SHP77 treated with DMSO at 0.1 percent for 48 hours (cell line): ENCODE measurements around the gene SLC29A1.
"Not testable (repeated sequence)": the region's sequence is repeated elsewhere in the genome, so short reads cannot be mapped to it uniquely, and the experiment has no call there.

Experiments
- DNase-seq: peaks from one replicate; lab custom pipeline; 2025; lab: John Stamatoyannopoulos, UW

SLC29A1 gene

DNA sequence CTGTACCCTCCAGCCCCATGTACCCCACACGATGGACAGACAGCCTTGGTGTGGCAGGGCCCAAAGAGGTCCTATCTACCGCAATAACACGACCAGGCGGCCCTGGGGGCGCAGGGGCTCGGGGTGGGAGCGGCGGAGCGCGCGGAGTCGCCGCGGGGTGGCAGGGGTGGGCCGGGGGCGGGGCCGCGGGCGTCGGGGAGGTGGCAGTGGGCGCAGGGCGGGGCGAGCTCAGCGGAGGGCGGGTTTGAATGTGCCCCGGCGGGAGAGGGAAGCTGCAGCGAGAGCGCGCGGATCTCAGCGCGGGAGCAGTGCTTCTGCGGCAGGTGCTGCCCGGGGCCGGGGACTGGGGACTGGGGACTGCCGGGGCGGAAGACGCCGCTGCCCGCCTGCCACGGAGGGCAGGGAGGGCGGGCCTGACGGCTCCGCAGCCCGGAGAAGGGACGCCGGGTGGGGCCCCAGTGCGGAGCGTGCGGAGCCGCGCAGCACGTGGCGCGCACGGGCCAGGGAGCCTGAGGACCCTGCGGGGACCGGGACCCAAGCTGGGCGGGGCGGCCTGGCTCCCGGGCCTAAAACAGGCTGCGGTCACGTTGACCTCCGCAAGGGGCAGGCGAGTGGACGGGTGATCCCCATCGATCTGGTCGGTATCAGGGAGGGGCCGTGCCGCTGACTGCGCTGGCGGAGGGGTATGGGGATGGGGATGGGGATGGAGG, at the start of gene SLC29A1:
SLC29A1 (plus strand) TSS at position 277 of the 710 bp plus-strand sequence. CDS start 3,719 bp downstream, outside the sequence.
- peak; percentile 49 for DNase-seq

DNA sequence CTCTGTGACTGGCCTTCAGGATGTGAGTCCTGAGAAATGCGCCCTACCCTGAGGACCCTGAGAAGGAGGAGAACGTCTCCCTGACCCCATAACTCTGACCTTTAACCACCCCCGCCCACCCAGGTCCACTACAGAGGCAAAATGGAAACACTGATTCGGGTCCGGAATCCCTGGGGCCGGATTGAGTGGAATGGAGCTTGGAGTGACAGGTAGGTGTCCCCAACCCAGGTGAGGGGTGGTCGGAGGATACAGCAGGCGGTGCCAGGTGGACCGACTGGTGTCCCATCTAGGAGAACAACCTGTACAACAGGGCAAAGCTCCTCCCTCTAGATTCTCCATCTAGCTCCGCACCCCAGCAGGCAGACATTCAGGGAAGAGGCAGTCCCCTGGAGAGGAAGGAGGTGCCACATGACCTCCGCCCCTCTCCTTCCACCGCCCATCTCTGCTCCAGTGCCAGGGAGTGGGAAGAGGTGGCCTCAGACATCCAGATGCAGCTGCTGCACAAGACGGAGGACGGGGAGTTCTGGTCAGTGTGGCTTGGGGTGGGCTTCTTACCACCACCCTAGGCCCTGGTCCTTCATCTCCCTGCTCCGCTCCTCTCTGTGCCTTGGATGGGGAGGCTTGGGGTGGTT, 47.1 kb upstream of the SLC29A1 start:
- no peak for DNase-seq

DNA sequence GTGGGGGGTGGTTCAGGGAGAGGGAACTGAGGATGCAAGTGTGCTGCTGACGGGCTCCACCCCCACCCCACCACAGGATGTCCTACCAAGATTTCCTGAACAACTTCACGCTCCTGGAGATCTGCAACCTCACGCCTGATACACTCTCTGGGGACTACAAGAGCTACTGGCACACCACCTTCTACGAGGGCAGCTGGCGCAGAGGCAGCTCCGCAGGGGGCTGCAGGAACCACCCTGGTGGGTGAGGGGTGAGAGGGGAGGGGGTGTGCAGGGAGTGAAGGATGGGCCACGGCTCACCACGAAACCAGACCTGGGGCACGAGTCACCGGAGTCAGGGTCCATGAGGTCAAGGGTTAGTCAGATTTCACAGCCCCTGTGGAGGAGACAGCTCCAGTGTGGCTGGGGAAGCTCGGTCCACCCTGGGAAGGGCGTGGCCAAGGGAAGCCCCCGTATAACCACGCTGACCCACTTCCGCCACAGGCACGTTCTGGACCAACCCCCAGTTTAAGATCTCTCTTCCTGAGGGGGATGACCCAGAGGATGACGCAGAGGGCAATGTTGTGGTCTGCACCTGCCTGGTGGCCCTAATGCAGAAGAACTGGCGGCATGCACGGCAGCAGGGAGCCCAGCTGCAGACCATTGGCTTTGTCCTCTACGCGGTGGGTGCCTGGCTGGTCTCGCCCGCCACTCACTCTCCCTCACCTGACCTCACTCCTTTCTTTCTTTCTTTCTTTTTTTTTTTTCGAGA, 46.5 kb upstream of the SLC29A1 start:
- DNase-seq = no peak

- DNase-seq = no peak
Measured at GRCh38 chr6:44177691-44178423, 45.5 kb upstream of the SLC29A1 start.

- no peak for DNase-seq
Measured at GRCh38 chr6:44178424-44179071, 44.8 kb upstream of the SLC29A1 start.

GRCh38 chr6:44179072-44179536, 44.3 kb upstream of the SLC29A1 start:
- no peak for DNase-seq

- no peak for DNase-seq
Measured at GRCh38 chr6:44179648-44180047, 43.7 kb upstream of the SLC29A1 start.

- no peak for DNase-seq
Measured at GRCh38 chr6:44180406-44180805, 43.0 kb upstream of the SLC29A1 start.

GRCh38 chr6:44180886-44181285, 42.5 kb upstream of the SLC29A1 start:
- no peak for DNase-seq

- DNase-seq = not testable (repeated sequence)
Measured at GRCh38 chr6:44181784-44182183, 41.6 kb upstream of the SLC29A1 start.

- DNase-seq = no peak
Measured at GRCh38 chr6:44182911-44183390, 40.4 kb upstream of the SLC29A1 start.

DNA sequence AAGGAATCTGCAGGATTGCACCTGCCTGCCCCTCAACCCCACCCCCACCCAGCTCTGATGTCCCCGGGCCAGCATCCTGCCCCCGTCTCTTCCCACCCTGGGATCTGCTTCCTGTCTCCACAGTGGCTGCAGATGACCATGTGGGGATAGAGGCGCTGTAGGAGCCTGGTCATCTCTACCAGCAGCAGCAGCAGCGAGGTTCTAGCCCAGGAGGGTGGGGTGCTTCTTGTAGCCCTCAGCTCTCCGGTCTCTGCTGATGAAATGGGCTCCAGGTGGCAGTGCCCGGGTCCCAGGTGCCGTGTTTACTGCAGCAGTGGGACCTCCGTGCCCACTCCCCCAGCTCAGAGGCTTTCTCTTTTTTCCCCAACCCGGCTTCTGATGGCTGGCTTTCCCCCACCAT, 39.6 kb upstream of the SLC29A1 start:
- no peak for DNase-seq

GRCh38 chr6:44185356-44185755, 38.0 kb upstream of the SLC29A1 start:
- DNase-seq = not testable (repeated sequence)

DNA sequence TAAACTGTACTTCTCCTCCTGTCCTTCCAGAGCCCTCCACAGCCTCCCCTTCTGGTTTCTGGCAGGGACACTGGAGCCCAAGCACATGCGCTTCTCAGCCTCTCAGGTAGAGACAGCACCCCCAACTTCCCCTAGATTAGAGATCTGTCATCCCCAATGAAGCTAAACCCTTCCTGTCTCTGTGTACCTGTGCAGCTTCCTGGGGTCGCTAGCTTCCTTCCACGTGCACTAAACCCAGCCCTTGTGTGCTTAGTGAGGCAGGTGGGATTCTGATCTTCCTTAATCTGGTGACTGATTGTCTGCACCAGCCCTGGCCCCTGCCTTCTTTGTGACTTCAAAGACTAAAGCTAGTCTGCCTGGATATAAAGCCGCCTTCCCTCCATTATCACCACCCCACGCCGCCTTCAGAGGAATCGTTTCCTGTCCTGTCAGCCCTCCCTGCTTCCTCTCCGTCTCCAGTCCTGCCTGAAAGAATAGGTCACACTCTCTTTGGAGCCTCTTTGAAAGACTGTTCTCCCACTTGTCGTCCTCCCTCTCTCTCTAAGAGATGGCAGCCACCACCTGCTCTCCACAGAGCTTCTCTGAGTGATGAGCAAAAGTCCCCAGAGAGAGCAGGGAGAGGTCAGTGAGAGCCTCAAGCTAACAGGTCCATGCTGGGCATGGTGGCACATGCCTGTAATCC, 37.3 kb upstream of the SLC29A1 start:
- no peak for DNase-seq

- no peak for DNase-seq
Measured at GRCh38 chr6:44186635-44187025, 36.8 kb upstream of the SLC29A1 start.

DNA sequence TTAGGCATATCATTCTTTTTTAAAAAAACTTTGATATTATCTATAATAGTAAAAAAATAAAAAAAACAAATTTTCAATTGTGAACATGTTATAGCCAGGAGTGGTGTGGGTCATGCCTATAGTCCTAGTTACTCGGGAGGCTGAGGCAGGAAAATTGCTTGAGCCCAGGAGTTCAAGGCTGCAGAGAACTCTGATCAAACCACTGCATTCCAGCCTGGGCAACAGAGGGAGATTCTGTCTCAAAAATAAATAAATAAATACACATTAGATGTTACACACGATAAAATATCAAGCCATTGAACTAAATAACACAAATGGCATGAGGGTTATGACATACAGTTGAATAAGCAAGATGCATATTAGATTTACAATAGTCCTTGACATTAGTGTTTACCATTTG, 34.6 kb upstream of the SLC29A1 start:
- DNase-seq = no peak

DNA sequence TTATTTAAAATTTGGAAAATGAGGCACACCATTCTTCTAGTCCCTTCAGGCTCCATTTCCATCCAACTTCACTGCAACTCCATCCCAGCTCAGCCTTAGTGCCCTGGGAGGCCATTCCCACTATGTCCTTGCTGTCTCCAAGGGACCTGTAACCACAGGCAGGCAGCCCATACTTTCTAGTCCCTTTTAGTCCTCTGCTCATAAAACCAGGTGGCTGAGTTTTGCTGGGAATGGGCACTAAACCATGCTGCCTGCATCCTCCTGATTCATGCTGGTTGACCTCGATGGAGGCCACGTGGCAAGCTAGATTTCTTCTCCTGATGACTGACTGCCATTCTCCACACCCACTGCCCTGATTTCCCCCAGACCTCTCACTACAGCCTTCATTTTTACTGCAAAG, 34.1 kb upstream of the SLC29A1 start:
- DNase-seq = no peak

DNA sequence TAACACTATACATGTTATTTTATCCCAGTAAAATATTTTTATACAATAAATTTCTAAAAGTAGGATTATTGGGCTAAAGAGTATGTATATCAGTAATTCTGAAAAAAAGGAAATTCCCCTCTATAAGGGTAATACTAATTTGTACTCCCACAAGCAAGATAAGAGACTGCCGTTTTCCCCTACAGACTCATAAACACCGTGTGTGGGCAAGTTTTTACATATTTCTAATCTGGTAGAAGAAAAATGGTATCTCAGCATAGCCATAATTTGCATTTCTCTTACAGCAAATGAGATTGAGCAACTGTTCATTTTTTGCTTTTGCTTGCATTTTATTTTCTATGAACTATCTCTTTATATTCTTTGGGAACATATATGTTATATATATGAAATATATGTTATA, 32.7 kb upstream of the SLC29A1 start:
- no peak for DNase-seq

DNA sequence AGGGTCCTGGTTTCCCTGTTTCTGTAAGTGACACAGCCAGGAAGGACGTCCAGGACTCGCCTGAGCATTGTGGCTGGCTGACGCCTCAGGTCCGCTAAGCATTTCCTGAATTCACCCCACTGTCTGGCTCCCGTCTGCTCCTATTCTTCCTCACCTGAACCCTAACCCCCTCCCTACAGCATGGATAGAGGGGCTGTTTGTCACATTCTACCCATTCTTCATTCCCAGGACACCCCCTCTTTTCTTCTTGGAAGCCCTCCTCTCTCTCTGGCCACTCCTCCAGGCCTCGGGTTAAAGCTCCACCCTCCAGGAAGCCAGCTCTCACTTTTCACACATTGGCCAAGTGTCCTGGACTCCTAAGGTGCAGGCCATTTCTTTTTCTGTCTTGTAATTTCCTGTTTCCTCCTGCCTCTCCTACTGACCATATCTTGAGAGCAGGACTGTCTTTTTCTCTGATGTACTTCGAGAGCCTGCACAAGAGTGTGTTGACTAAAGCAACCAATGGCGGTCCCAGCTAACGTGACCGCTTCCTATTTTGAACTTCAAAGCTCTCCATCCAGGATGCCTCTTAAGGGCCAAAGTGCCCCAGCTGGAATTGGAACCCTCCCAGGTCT, 30.9 kb upstream of the SLC29A1 start:
- DNase-seq = no peak

DNA sequence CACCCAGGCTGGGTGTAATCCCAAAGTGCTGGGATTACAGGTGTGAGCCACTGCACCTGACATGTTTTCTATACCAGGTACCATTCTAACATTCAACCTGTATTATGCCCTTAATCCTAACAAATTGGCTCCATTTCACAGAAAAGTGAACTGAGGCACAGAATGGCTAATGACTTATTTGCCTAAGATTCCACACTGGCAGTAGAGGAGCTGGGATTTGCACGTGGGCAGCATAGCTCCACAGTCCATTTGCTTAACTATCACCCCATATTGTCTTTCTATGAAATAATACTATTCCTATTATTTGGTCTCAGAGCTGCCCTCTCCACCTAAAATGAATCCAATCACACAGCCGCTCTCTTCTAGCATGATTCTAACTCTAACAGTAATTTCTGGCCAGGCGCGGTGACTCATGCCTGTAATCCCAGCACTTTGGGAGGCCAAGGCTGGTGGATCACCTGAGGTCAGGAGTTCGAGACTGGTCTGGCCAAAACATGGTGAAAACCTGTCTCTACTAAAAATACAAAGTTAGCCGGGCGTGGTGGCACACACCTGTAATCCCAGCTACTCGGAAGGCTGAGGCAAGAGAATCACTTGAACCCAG, 30.0 kb upstream of the SLC29A1 start:
- DNase-seq = no peak
